Activated T-cell treated with anti-CD3 and anti-CD28 coated beads, Interleukin-2, amount 50 U/mL, for 72 hours (primary cell): Measurements from ENCODE around the gene DDA1. TPM values are rescaled to one million over a fixed set of nuclear protein-coding genes. Genes with fewer than 3 reads are reported as not detected.

Experiments used
- ATAC-seq, 2 donors: fragments of 150-1000 bp; cut with Tn5 transposase; replicated peaks in 1 of 2; 2 replicates each; pipeline ENCODE4 v1.10.0; 2021; ENCODE audit warnings: moderate library complexity in 2 of 2, mild to moderate bottlenecking in 1 of 2
- DNase-seq, 2 donors: peaks; one replicate each; pipeline ENCODE4 v3.0.0; 2021 to 2022; ENCODE audit warnings: mixed read lengths in 1 of 2
- H3K27ac Mint-ChIP-seq: one replicate; pipeline ENCODE4 v1.8.0; 2022; ENCODE audit warnings: mild to moderate bottlenecking, moderate library complexity, mixed read lengths
- H3K27me3 Mint-ChIP-seq: one replicate; pipeline ENCODE4 v1.8.0; 2022; ENCODE audit warnings: low read depth, mixed read lengths
- H3K36me3 Mint-ChIP-seq, 2 donors: one replicate each; pipeline ENCODE4 v1.8.0; 2022; ENCODE audit warnings: mixed read lengths in 2 of 2, mild to moderate bottlenecking in 1 of 2; ENCODE audit not compliant: insufficient read depth in 2 of 2
- H3K4me1 Mint-ChIP-seq: one replicate; pipeline ENCODE4 v1.8.0; 2022; ENCODE audit warnings: low read depth, mixed read lengths
- H3K4me3 Mint-ChIP-seq, 2 donors: one replicate each; pipeline ENCODE4 v1.8.0; 2022; ENCODE audit warnings: mild to moderate bottlenecking in 2 of 2, mixed read lengths in 2 of 2, moderate library complexity in 2 of 2
- H3K9me3 Mint-ChIP-seq, 2 donors: one replicate each; pipeline ENCODE4 v1.8.0; 2022; ENCODE audit warnings: mixed read lengths in 2 of 2
- total RNA-seq, 2 donors: library from RNA; stranded (reverse); gene quantifications; one replicate each; pipeline ENCODE4 v1.2.3, GENCODE V29; 2022

The DDA1 gene
- total RNA-seq, 2 donors from 2014 or later = 29.6 to 40.2 TPM

DNA sequence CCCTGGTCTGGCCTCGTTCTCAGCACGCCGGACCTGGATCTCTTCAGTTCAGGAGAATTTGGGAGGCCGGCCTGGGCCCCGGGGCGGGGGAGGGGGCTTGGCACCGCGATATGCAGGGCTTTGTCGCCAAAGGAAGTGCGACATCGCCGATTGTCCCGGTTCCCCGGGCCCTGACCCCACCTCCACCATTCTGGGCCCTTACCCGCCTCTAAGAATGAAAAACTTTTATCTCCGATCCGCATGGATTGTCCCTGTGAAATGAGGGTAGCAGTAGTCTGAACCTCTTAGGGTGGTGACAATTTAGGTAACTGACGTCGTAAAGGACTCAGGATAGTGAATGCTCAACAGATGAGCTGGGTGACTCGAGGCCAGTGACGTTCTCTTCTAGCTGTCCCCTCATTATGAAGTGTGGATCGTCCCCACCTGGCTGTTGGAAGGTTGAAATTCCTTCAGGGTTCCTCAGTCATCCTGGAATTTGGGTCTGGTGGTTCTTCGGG is 650 bp downstream of the DDA1 start:
- H3K4me1 Mint-ChIP-seq = peaks cover 48% of the 10 kb centered on the region
- no peaks in the 10 kb centered on the region for H3K27me3 Mint-ChIP-seq
- peaks cover 0 to 1% of the 10 kb centered on the region in 2 donors for H3K36me3 Mint-ChIP-seq
- ATAC-seq = no peak
- no peaks in the 10 kb centered on the region for H3K9me3 Mint-ChIP-seq
- peak overlapping the region; percentile 96 for H3K27ac Mint-ChIP-seq
- peak overlapping the region; percentile 86 to 93 for H3K4me3 Mint-ChIP-seq
- DNase-seq = peak in 1 of 2 donors; percentile 49

DNA sequence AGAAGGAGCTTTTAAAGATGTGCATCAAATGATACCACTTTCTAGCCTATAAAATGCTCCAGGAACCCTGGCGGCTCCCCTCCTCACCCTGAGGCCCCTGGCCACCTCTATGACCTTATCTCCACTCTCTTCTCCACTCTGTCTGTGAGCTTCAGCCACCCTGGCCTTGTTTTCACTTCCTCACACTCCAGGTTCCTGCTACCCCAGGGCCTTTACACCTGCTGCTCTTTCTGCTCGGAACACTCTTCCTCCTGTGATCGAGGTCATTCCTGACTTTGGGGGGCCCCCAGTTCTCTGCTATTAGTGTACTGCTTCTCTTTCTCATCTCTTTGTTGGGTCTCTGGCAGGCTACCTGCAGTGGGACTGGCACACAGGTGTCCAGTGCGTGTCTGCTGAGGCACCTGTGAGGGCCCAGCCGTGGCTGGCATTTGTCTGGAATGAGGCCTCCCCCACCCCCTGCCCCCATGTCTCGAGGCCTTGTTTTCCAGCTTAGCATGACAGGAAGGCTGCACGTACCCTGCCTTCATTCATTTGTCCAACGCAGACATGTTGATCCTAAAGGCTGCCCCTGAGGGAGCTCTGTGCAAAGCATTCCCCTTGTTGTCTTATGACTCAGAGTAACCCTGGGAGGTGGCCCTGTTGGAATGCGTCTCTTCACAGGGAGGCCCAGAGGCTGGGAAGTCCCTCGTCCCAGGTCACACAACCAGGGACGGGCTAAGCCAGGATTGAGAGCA is 2.3 kb downstream of the DDA1 start:
- H3K9me3 Mint-ChIP-seq = no peaks in the 10 kb centered on the region
- peak overlapping the region; percentile 14 to 93 for H3K4me3 Mint-ChIP-seq
- peaks cover 46% of the 10 kb centered on the region for H3K4me1 Mint-ChIP-seq
- no peaks in the 10 kb centered on the region for H3K27me3 Mint-ChIP-seq
- no peak for ATAC-seq
- DNase-seq = no peak
- H3K27ac Mint-ChIP-seq = peak overlapping the region; percentile 20
- H3K36me3 Mint-ChIP-seq = peaks cover 1 to 10% of the 10 kb centered on the region in 2 donors

DNA sequence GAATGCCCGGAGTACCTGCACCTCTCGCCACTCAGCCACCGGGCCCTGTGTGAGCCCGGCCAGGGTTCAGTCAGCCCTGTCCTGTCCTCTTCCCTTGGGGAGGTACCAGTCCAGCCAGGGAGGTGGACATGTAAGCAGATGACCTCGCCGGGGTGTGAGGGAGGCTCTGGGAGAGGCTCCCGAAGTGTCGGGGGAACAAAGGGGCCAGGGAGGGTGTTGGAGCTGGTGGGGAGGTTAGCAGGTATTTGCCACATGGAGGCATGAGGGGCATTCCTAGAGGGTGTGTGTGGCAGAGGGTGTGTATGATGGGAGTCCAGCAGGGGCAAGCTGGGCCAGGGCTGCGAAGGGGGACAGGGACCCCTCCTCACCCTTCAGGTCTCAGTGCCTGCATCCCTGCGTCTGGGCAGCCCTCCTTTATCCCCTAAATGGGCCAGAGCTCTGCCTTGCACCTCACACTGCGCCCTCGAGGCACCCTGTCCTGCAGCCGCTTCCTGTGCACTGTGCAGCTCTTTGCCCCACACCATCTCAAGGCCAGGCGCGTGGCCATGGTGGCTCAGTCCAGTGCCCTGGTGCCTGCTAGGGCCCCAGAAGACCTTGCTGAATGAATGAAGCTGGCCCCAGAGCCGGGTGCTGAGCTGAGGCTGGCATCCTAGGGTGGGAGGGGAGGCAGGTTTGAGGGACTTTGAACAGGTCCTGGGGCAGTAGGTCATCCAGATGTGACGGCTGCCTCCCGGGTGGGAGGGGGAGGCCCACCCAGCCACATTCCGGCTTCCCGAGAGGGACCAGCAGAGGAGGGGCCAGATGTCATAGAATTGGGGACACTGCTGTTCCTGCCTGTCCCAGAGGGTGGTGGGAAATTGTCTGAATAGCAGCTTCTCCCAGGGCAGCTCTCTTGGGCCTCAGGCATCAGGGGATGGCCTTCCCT is 3.1 kb downstream of the DDA1 start:
- ATAC-seq (no peak), DNase-seq (no peak)
- H3K9me3 Mint-ChIP-seq = no peaks in the 10 kb centered on the region
- no peaks in the 10 kb centered on the region for H3K27me3 Mint-ChIP-seq
- H3K36me3 Mint-ChIP-seq = peaks cover 1 to 10% of the 10 kb centered on the region in 2 donors
- H3K27ac Mint-ChIP-seq = no peak overlapping the region
- H3K4me3 Mint-ChIP-seq = no peak overlapping the region
- peaks cover 37% of the 10 kb centered on the region for H3K4me1 Mint-ChIP-seq

DNA sequence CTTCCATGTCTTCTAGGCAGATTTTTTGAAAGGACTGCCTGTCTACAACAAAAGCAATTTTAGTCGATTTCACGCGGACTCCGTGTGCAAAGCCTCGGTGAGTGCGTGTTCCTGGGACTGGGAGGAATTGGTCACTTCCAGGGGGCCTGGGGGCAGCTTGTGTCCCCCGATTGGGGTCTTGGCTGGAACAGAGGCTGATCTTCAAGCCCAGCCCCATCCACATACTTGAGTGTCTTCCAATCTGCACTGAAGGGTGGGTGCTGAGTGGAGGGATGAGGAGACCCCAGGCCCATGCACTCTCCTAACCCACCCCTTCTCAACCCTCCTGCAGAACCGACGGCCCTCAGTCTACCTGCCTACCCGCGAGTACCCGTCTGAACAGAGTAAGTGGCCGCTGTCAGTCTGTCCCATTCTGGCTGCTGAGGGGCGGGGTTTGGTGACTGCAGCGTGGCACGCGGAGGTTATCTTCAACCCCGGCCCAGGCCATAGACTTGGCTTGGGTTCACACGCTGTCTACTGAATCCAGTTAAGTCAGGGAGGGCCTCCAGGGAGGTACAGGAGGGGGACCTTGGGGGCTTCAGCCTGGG is 4.7 kb downstream of the DDA1 start:
- Mint-ChIP-seq H3K36me3 (peaks cover 1 to 10% of the 10 kb centered on the region in 2 donors), H3K9me3 (no peaks in the 10 kb centered on the region), H3K27ac (no peak overlapping the region), H3K4me3 (no peak overlapping the region), H3K27me3 (no peaks in the 10 kb centered on the region), H3K4me1 (peaks cover 27% of the 10 kb centered on the region)
- DNase-seq (no peak), ATAC-seq (no peak)

DNA sequence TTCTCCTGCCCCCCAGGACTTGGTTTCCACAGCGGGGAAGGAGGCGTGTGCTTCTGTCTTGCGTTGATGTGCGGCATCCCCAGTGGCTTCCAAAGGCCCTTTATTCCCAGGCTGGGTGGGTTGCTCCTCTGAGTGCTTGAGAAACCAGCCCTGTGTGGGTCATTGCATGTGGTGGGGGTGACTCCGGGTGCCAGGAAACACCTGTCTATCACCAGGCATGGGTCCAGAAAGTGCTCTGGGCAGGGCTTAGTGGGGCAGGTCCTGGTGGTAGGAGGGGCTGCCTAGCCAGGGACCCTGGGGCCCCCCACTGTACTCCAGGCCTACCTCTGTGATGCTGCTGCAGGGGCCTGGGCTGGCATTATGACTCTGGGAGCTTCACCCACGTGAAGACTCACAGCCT is 9.6 kb downstream of the DDA1 start:
- no peak for ATAC-seq
- Mint-ChIP-seq H3K4me1 (peaks cover 11% of the 10 kb centered on the region), H3K9me3 (no peaks in the 10 kb centered on the region), H3K27ac (no peak overlapping the region), H3K4me3 (no peak overlapping the region), H3K36me3 (peaks cover 1 to 13% of the 10 kb centered on the region in 2 donors), H3K27me3 (no peaks in the 10 kb centered on the region)
- no peak for DNase-seq

DNA sequence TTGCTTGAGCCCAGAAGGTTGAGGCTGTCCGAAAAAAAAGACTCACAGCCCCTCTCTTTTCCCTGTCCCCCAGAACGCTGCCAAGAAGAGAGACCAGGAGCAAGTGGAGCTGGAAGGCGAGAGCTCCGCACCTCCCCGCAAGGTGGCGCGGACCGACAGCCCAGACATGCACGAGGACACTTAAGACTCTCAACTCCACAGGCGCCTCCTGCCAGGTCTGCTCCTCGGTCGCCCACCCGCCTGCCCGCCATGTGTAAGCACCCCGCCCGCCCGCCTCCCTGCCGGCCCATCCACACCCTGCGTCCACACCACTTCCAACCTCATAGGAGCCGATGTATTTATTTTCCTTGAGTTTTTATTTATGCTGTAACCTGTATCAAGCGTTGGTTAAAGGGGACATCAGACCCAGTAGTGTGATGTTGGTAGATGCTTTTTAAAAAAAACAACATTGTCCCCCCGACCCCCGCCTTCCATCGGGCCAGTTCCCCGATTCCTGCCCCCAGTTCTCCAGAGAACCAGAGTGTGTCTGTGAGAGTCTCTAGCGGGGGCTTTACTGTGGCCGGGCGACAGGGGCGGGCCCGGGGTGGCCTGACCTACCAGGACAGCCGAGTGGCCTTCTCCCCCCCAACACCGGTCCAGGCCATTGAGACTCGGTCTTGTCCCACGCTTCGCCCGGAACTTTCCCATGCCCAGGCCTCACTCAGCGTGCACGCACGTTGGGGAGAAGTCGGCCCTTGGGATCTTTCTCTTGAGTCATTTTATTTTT is 10.3 kb downstream of the DDA1 start:
- no peaks in the 10 kb centered on the region for H3K27me3 Mint-ChIP-seq
- peaks cover 1 to 13% of the 10 kb centered on the region in 2 donors for H3K36me3 Mint-ChIP-seq
- DNase-seq = no peak
- H3K4me3 Mint-ChIP-seq = no peak overlapping the region
- H3K27ac Mint-ChIP-seq = no peak overlapping the region
- H3K9me3 Mint-ChIP-seq = no peaks in the 10 kb centered on the region
- H3K4me1 Mint-ChIP-seq = peaks cover 11% of the 10 kb centered on the region
- ATAC-seq = no peak

DNA sequence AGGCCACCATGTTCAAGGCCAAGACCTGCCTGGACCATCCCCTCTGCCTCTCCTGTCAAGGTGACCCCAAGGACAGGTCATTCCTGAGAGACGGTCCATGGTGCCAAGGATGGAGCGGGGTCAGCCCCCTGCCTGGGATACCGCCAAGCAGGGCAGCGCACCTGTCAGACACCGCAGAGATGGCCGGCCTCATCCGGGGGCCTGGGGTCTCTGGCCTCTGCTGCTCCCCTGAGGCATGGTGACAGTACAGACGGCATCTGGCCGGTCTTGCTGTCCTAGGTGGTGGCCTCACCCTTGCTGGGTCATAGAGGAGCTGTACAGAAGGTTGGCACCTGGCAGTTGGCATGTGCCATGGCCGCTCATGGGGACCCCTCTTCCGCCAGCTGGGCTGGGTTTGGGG is 11.1 kb downstream of the DDA1 start:
- H3K27me3 Mint-ChIP-seq = no peaks in the 10 kb centered on the region
- peaks cover 1 to 13% of the 10 kb centered on the region in 2 donors for H3K36me3 Mint-ChIP-seq
- H3K4me3 Mint-ChIP-seq = no peak overlapping the region
- peaks cover 11% of the 10 kb centered on the region for H3K4me1 Mint-ChIP-seq
- DNase-seq = no peak
- no peaks in the 10 kb centered on the region for H3K9me3 Mint-ChIP-seq
- H3K27ac Mint-ChIP-seq = no peak overlapping the region
- ATAC-seq = no peak

DNA sequence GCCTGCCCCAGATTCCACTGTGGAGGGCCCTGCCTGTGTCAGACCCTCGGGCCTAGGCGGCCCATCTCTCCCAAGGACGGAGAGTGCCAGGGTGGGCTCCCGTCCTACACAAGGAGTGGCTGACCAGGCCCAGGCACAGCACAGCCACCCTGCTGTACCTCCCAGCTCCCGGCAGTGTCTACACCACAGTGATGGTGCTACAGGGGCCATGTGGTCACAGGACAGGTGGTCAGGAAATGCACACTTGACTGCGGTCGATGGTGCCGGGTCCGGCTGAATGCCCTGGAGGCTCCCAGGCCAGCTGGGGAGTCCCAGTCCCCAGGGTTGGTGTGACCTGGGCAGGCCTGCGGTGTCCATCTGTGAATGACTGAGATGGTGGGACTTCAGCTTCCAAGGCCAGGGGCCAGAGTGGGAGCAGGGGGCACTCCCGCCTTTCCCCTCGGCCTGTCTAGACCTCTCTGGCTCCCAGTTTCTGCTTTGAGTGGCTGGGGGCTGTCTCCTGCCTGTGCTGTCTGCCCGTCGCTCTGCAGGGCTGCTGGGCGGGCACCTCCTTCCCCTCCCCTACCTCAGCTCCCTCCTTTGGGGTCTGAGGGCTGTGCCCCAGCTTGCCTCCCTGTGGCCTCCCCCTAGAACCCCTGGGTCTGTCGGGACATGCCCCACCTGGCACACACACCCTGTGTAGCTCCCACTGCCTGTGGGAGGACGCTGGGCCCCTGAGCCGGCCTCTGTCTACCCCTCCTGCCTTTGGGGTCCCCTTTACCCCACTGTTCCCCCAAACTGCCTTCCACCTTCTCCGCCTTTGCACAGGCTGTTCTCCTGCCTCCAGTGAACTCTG is 12.5 kb downstream of the DDA1 start:
- Mint-ChIP-seq H3K9me3 (no peaks in the 10 kb centered on the region), H3K27me3 (no peaks in the 10 kb centered on the region), H3K4me3 (no peak overlapping the region), H3K36me3 (peaks cover 1 to 3% of the 10 kb centered on the region in 2 donors), H3K4me1 (peaks cover 5% of the 10 kb centered on the region), H3K27ac (no peak overlapping the region)
- DNase-seq = no peak
- ATAC-seq = no peak

DNA sequence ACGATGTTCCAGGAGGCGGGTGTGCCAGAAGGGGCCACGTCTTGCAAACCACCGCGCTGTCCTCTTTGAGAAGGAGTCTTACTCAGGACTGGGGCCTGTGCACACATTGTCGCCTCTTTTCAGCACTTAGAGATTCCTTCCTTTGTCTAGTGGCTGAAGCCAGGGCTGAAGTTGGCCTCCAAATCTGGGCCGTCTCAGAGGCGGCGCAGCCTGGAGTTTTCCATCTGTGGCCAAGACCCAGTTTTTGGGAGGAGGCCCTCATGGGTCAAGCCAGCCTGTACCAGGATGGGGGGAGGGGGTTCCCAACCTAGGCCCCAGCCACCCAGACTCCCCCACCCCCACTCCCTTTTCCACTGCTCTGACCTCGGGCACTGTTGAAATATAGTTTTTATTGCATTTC is 13.5 kb downstream of the DDA1 start:
- Mint-ChIP-seq H3K36me3 (peaks cover 1 to 3% of the 10 kb centered on the region in 2 donors), H3K4me1 (peaks cover 5% of the 10 kb centered on the region), H3K27ac (peak overlapping the region; percentile 73), H3K9me3 (no peaks in the 10 kb centered on the region), H3K4me3 (peak overlapping the region in 1 of 2 donors; percentile 67), H3K27me3 (no peaks in the 10 kb centered on the region)
- DNase-seq = no peak
- ATAC-seq = no peak

DNA sequence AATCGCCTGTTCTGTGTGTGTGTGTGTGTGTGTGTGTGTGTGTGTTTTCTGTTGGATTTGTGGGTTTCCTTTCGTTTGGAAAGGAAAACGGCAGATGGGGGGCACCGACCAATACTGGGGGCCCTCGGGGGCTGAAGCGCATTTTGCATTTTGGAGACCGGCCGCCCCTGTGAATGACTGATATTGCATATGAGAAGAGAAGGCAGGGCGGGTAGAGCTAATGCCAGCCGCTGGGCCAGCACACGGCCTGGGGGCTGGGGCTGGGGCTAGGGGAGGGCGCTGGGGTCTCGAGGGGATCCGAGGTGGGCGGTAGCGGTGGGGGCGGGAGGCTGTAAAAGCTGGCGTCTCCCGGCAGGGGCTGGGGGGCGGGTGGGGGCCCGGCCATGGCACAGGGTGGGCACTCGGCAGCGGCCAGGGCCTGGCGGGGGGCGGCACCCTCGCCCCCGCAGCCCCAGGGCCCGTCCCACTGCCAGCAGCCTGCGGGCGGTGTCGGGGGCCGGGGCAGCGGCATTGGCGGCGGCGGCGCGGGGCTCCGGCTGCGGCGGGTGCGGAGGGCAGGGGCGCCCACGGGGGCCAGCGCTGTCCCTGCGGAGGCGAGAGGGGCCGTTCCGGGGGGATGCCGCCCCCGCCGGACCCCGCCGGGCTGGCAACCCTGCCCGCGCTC is 14.1 kb downstream of the DDA1 start:
- ATAC-seq (peak; percentile 10 to 21), DNase-seq (no peak)
- Mint-ChIP-seq H3K4me1 (peaks cover 5% of the 10 kb centered on the region), H3K27ac (peak overlapping the region; percentile 73), H3K27me3 (no peaks in the 10 kb centered on the region), H3K36me3 (peaks cover 1 to 3% of the 10 kb centered on the region in 2 donors), H3K4me3 (peak overlapping the region; percentile 58 to 67), H3K9me3 (no peaks in the 10 kb centered on the region)

DNA sequence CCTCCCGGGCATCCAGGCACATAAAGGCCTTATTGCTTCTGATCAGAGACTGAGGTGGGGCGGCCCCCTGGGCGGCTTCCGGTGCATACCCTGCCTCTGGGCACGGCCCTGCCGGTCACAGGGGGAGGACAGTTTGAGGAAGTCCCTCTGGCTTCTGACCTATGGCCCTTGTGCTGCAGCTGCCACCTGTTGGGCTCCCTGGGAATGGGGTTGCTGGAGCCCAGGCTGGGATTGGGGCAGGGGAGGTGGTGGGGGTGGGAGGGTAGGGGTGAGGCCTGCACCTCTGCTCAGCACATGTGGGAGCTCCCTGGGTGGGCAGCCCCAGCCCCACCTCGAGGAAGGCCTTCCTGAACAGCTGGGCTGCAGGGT is 14.6 kb downstream of the DDA1 start:
- H3K27me3 Mint-ChIP-seq = no peaks in the 10 kb centered on the region
- peak; percentile 42 to 45 for ATAC-seq
- H3K27ac Mint-ChIP-seq = no peak overlapping the region
- peaks cover 1 to 3% of the 10 kb centered on the region in 2 donors for H3K36me3 Mint-ChIP-seq
- H3K9me3 Mint-ChIP-seq = no peaks in the 10 kb centered on the region
- peaks cover 5% of the 10 kb centered on the region for H3K4me1 Mint-ChIP-seq
- DNase-seq = peak; percentile 55
- peak overlapping the region in 1 of 2 donors; percentile 34 for H3K4me3 Mint-ChIP-seq
